Activated gamma-delta T cell treated with Interleukin-2 at 50 U/mL for 16 hours (primary cell): ENCODE data around the gene ARL6IP6.
A peak's percentile ranks its signal among the peaks of the same experiment; 100 is the strongest.
"Not testable (repeated sequence)": the region's sequence is repeated elsewhere in the genome, so short reads cannot be mapped to it uniquely, and the experiment has no call there.

Experiments
- DNase-seq: peaks from one replicate; pipeline ENCODE4 v3.0.0-alpha.2; 2020

The ARL6IP6 gene

DNA sequence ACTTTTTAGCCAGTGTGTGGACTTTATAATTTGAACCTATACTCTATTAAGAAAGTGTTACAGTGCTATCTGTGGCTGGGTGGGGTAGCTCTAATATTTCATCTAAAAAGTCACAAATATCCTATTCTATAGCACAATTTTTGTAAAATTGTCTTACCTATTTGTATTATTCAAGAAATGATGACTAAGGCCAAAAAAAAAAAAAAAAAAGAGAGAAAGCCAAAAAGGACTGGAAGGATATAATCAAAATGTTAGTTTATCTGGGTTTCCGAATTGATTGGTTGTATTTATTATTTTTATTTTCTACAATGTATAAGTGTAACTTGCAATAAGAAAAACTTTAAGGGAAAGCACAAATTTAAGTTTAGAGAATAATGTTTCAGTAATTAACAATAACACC, 5.5 kb downstream of the ARL6IP6 start:
- no peak for DNase-seq

DNA sequence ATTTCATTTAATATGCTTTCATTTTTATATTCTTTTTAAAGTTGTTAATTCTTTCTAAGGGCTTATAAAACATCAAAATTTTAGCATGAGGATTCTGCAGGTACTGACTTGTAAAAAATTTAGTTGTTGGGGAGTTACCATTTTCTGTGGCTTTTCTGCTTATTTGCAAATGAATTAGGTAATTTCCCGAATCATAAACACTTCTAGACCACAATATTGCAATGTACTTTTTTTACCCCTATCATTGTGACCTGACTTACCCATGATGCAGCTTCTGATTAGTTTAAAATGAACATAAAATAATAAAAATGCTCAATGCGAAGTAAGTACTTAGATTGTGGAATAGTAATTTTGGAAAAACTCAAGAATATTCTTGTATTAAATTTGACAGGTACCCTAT, 11.4 kb downstream of the ARL6IP6 start:
- no peak for DNase-seq

DNA sequence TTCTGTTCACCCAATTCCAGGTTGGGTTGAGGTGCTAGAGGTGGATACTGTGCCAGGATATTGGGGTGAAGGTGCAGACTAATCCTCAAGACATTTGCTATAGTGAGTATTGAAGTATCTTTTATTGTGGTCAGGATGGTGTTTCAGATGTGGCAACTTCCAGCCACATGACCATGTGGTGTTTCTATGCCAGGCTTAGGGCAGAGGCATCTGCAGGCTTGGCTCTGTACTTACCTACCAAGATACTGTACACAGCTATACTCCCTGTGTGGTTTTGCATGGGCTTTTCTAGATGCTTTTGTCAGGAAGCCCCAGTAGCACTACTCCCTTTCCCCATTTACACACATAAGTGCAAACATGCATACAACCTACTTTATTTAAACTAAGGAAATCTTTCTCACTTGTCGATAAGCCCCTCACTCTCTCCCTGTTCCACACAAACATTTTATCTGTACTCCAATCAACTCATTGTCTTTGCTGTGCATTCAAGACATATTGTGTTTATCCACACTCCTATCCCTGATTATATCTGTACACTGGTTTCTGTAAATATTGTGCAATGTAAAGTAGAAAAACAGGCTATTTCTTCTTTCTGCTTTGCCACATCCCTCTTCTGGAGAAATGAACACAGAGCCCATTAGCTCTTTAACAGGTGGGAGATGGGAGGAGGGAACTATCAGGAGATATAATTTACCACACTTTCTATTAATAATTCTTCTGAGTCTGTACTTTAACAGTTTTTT, 12.3 kb downstream of the ARL6IP6 start:
- peak; percentile 54 for DNase-seq

DNA sequence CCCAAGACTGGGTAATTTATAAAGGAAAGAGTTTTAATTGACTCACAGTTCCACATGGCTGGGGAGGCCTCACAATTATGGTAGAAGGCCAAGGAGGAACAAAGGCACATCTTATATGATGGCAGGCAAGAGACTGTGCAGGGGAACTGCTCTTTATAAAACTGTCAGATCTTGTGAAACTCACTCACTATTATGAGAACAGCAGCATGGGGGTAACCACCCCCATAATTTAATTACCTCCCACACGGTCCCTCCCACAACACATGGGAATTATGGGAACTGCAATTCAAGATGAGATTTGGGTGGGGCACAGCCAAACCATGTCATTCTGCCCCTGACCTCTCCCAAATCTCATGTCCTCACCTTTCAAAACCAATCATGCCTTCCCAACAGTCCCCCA, 19.1 kb downstream of the ARL6IP6 start:
- DNase-seq = not testable (repeated sequence)

DNA sequence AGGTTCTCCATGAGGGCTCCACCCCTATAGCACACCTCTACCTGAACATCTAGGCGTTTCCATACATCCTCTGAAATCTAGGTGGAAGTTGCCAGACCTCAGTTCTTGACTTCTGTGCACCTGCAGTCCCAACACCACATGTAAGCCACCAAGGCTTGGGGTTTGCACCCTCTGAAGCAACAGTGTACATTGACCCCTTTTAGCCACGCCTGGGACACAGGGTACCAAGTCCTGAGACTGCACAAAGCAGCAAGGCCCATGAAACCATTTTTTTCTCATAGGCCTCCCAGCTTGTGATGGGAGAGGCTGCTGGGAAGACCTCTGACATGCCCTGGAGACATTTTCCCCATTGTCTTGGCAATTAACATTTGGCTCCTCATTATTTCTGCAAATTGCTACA, 20.0 kb downstream of the ARL6IP6 start:
- DNase-seq = no peak

DNA sequence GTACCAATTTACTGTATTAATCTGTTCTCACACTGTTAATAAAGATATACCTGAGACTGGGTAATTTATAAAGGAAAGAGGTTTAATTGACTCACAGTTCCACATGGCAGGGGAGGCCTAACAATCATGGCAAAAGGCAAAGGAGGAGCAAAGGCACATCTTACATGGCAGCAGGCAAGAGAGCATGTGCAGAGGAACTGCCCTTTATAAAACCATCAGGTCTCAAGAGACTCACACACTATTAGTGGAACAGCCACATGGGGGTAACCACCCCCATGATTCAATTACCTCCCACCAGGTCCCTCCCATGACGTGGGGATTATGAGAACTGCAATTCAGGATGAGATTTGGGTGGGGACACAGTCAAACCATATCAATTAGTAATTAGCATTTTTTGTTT, 21.3 kb downstream of the ARL6IP6 start:
- DNase-seq = not testable (repeated sequence)

DNA sequence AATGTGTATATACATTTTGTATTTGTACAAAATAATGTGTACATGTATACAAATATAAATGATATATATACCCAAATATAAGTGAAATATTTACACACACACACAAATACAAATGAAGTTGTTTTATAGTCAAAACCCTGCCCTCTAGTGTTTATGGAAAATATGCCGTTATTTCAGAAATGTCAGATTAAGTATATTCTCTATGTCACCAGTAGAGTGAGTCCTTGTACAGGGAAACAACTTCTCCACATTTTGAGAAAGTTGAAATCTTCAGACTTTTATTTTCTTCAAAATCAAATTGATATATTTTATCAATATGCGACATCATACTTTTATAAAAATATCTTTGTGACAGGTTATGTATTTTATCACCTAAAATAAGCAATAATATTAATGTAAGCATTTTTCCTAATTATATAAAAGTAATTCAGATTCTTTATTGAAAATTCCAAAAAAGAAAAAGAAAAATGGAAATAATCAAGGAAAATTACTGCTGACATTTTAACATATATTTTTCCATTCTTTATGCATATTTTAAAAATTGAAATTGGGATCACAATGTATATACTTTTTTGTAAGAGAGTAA, 22.4 kb downstream of the ARL6IP6 start:
- no peak for DNase-seq

DNA sequence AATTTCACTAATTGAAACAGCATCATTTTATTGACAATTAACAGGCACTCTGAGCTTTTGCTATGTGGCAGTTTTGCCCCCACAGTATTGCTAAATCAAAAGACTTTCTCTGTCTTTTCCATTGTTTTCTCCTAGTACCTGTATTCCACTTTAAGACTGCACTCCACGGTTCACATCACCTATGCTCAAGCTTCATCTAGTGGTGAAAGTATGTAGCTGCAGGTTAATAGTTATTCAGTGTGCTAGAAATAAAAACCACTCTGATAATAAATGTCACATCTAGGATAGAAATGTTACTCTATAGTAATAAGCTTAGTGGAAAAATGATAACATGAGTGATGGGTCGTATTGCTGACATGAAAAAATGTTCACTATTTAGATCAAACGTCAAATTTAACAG, 24.6 kb downstream of the ARL6IP6 start:
- no peak for DNase-seq

DNA sequence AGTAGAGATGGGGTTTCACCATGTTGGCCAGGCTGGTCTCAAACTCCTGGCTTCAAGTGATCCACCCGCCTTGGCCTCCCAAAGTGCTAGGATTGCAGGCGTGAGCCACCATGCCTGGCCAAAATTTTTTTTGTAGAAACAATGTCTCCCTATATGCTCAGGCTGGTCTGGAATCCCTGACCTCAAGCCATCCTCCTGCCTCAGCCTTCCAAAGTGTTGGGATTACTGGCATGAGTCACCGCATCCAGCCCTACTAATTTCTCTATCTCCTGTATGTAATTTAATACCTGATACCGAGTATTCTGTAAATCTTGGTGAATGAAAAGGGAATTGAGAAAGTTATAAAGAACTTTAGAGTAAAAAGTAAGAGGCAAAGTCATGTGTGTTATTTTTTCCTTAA, 29.3 kb downstream of the ARL6IP6 start:
- not testable (repeated sequence) for DNase-seq

DNA sequence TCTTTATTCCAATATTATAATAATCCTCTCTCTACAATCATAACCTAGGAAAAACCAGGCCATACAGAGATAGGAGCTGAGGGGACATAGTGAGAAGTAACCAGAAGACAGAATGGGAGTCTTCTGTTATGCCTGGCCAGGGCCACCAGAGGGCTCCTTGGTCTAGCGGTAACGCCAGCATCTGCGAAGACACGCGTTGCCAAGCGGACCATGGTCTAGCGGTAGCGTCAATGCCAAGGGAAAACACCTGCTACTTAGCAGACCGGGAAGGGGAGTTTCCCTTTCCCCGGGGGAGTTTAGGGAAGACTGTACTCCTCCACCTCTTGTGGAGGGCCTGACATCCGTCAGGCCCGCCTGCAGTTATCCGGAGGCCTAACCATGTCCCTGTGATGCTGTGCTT, 36.6 kb downstream of the ARL6IP6 start:
- no peak for DNase-seq

DNA sequence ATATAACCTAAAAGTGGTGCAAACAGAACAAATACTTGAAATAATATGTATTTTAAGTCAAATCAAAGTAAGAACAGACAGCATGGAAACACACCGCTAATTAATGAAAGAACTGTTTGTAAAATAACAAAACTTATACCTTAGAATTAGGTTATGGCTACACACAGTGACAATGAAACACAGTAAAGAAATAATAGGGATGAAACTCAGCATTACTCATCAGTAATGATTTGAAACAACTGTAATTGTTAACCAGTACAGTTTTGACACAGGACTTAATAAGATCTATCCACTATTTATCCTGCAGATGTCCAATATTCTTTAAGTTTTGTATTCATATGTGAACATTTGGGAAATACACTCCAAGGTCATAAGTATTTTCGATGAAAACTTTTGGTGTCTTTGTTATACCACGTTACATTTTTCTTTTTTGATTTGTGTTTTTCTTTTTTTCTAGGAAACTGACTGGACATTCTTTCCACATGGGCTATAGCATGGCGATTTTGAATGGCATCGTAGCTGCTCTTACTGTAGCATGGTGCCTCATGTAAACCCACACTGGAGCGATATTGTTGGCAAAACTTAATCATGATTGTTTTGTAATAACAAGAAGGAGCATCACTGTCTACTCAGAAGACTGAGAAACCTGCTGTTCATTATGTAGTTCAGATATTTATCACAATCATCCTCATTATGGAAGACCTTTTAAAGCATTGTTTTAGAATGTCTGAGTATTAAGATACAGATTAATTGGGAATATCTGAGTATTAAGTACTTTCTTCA, 41.1 kb downstream of the ARL6IP6 start:
- no peak for DNase-seq

DNA sequence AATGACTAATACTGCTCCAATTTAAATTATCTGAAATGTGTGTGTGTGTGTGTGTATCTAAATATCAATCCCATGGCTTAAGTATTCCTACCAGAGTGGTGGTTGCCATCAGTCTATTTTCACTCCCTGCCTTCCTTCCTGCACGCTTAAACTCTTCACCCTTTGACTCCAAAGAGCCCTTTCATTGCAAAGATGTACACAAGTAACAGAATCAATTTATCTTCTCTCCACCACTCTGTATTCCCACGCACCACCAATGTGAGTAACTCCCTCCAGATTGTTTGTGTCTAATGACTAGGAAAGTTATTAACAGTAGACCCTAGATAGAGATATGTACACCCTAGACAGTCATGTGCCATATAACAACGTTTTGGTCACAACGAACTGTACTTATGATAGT, 42.8 kb downstream of the ARL6IP6 start:
- DNase-seq = no peak

DNA sequence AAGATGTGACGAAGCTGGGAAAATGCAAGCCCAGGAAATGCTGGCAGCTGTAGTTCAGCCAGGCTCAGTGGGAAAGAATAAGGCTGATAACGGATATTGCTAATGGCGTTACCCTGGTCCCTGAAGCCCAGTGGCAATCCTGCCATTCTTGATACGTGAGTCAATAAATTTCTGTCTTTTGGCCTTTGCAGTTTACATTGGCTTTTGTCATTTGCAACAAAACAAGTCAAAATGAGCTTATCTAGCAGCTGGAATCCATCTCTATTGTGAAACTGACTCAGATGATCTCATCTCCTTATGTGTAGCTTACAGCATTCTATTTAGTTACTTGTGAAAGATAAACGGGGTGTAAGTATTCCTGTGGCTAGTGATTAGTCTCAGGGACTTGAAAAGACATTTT, 43.8 kb downstream of the ARL6IP6 start:
- DNase-seq = no peak

DNA sequence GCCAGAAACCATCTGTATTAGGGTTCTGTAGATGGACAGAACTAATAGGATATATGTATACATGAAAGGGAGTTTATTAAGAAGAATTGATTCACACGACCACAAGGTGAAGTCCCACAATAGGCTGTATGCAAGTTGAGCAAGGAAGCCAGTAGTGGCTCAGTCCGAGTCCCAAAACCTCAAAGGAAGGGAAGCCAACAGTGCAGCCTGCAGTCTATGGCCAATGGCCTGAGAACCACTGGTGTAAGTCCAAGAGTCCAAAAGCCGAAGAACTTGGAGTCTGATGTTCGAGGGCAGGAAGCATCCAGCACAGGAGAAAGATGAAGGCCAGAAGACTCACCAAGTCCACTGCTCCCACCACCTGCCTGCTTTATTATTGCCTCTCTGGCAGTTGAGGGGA, 44.8 kb downstream of the ARL6IP6 start:
- DNase-seq = not testable (repeated sequence)

DNA sequence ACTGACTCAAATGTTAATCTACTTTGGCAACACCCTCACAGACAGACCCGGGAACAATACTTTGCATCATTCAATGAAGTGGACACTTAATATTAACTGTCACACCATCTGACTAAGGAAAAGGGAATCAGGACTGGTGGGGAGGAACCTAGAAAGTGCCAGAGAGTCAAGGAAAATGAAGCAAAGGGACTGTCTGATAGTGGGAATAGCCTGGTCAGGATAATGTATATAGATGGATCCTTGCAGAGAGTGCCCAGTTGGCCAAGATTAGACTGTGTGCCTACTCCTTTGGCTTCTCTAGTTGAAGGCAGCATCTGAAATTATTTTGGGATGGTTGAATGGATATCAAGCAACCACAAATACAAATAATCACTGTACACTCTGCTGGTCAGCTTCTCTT, 45.2 kb downstream of the ARL6IP6 start:
- DNase-seq = no peak

DNA sequence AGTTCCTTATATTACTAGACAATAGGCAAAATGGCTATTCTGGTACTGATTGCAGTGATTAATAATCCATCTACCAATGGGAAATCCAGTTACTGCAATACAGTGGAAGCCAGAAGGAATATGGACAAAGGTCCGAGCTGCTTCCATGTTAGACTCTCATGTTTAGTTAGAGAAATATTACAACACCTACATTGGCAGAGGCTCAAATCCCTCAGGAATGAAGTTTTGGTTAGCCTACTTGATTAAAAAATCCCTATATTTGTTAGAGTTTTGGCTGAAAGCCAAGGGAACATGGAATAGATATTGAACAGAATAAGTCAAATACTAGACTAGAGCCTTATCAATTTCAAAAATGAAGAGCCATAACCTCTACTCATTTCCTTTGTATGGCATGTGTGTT, 48.5 kb downstream of the ARL6IP6 start:
- DNase-seq = no peak

DNA sequence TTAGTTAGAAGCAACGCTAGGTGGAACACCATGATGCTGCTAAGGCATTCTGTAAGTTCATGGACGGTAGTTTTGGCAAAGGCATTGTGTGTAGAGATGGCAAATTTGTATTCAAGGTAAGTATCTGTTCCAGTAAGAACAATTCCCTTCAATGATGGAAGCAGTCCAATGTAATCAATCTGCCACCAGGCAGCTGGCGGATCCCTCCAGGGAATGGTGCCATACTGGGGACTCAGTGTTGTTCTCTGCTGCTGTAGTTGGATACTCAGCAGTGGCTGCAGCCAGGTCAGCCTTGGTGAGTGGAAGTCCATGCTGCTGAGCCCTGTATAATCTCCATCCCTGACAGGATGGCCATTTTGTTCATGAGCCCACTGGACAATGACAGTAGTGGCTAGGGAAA, 62.8 kb downstream of the ARL6IP6 start:
- DNase-seq = no peak

DNA sequence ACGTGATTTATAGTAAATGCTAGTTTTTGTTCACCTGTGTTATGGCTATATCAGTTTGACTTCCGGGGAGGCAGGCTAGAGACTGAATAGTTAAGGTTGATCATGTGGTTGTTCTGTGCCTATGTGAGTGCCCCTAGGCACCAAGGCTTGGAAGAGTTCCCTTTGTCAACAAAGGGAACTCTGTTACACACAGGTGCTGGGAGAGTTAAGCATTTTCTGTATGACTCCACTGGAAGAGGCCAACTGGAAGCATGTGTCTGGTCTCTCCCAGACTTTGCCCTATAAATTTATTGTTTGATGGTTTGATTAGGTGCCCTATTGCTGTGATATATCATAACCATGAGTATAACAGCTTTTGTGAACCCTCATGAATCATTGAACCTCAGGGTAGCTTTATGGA, 63.8 kb downstream of the ARL6IP6 start:
- DNase-seq = no peak

DNA sequence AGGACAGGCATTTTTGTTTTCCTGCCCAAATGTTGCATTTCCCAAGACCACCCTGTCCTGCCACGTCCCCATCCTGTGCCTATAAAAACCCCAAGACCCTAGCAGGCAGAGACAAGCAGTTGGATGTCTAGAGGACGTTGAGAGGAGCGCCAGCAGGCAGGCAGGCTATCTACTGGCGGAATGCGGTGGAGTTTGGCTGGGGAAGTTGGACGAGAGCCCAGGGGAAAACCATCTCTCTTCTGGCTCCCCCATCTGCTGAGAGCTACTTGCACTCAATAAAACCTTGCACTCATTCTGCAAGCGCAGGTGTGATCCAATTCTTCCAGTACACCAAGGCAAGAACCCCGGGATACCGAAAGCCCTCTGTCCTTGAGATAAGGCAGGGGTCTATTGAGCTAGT, 72.5 kb downstream of the ARL6IP6 start:
- DNase-seq = no peak

DNA sequence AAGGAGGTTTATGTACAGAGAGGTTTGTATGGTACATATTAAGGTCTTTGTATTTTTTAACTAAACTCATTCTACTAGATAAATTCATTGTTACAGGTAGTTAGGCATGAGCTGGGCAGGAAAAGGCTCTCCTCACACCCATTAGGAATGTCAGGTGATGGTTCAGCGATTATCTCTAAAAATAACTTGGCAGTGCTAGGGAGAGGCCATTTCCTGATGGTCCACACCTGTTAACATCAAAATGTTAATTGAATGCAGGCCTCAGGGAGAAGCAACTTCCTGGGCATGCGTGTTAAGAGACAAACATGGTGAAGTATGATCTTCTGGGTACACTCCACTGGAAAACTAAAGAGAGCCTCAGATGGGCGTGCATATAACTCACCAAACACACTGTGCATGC, 73.6 kb downstream of the ARL6IP6 start:
- no peak for DNase-seq

DNA sequence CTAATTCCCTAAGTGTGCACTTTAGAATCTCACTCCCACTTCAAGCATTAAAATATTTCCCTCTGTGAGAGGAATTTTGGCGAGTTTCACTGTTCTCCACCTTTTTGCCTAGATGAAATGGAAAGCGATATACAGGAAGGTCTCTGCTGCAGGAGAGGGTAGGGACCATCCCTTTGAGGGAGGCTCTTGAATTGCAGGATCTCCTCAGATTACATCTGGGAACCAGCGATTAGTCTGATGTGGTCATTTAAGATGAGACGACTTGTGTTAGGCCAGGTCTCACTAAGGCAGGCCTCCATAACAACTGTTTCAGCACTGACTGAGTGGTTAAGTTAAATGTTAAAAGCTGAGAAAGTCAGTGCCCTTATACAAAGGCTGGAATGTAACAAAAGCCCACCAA, 74.6 kb downstream of the ARL6IP6 start:
- DNase-seq = no peak

DNA sequence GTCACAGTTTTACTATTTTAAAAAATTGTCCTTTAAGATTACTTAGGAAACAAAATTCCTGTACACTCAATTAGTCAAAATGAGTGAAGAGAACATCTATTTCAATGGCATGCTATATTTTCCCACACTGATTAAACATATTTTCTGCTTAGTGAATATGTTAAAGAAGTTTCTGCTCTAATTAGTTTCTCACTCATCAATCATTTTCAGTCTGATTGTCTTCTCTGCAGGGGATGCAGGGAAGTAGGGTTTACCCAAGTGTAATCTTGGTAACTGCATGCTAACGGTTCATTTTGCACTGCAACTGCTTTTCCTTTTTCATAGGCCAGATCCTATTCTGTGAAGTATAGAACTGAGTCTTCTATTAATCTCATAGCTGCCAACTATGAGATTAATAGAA, 78.5 kb downstream of the ARL6IP6 start:
- DNase-seq = no peak

DNA sequence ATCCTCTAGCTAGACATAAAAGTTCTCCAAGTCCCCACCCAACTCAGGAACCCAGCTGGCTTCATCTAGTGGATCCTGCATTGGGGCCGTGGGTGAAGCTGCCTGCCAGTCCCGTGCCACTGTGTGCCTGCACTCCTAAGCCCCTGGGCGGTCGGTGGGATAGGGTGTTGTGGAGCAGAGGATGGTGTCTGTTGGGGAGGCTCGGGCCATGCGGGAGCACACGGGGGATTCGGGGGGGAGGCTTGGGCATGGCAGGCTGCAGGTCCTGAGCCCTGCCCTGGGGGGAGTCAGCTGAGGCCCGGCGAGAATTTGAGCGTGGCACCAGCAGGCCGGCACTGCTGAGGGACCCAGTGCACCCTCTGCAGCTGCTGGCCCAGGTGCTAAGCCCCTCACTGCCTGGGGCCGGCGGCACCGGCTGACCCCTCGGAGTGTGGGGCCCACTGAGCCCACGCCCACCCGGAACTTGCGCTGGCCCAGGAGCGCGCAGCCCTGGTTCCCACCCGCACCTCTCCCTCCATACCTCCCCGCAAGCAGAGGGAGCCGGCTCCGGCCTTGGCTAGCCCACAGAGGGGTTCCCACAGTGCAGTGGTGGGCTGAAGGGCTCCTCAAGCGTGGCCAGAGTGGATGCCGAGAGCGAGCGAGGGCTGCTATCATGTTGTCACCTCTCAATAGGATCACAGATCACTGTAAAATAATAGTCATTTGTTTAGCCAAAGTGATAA, 86.4 kb downstream of the ARL6IP6 start:
- DNase-seq = no peak

DNA sequence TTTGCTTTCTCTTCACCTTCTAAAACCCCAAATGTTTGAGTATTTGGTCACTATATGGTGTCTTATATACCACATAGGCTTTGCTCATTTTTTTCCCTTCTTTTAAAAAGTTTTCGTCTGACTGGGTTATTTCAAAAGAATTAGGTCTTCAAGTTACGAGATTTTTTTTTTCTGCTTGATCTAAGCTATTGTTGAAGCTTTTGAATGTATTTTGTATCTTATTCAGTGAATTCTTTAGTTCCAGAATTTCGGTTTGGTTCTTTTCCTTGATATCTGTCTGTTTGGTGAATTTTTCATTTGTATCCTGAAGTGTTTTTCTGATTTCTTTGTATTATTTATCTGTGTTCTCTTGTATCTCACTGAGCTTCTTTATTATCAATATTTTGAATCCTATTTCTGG, 93.5 kb downstream of the ARL6IP6 start:
- DNase-seq = no peak
